Measurements from ENCODE around the gene FBXO45.
"Not testable (repeated sequence)": the region's sequence is repeated elsewhere in the genome, so short reads cannot be mapped to it uniquely, and the experiment has no call there.

The FBXO45 gene

DNA sequence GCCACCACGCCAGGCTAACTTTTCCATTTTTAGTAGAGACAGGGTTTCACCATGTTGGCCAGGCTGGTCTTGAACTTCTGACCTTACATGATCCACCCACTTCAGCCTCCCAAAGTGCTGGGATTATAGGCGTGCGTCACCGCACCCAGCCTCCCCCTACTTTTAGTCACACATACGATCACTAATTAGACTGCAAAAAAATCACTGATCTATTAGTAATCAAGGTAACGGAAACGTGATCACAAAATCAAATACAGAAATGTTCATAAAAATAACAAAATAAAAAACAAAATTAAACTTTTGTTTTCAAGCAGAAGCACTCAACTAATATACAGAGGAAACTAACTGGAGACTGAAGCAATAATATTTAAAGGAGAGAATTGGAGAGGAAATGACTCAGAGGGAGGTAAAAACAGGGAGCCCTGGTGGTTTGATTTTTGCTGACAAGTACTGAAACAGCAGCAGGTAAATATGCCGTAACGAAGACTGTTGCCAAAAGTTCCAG is 4.7 kb upstream of the FBXO45 start:
- DNase-seq (ENCODE audit: insufficient read length) (no peak), FAIRE-seq (no peak)
- TF ChIP-seq POLR2AphosphoS5 (IDR thresholded peaks at IDR 0.05; ENCODE audit: low read depth, low read length), result no peak
- TF ChIP-seq POLR2A (IDR thresholded peaks at IDR 0.05; ENCODE audit: low read depth, low read length), result no peak
- no peak for TF ChIP-seq TAF1 (IDR thresholded peaks at IDR 0.05; ENCODE audit: borderline replicate concordance, low read depth, low read length)

DNA sequence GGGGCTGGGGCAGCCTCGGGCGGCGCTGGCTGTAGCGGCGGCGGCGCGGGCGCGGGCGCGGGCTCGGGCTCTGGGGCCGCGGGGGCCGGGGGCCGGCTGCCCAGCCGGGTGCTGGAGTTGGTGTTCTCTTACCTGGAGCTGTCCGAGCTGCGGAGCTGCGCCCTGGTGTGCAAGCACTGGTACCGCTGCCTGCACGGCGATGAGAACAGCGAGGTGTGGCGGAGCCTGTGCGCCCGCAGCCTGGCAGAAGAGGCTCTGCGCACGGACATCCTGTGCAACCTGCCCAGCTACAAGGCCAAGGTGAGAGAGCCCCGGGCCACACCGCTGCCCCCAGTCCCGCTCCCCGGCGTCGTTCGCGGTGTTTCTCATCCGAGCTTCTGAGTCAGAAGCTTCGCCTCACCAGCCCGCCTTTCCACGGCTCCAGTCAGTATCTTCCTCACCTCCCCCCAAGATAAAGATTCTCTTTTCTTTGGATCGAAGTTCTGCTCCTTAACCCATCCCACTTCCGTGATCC is 600 bp downstream of the FBXO45 start:
- DNase-seq (ENCODE audit: insufficient read length) (peak; percentile 43), FAIRE-seq (peak; percentile 70)
- TF ChIP-seq POLR2AphosphoS5 (IDR thresholded peaks at IDR 0.05; ENCODE audit: low read depth, low read length), result no peak
- TF ChIP-seq TAF1 (IDR thresholded peaks at IDR 0.05; ENCODE audit: borderline replicate concordance, low read depth, low read length), result no peak
- TF ChIP-seq POLR2A (IDR thresholded peaks at IDR 0.05; ENCODE audit: low read depth, low read length), result no peak

DNA sequence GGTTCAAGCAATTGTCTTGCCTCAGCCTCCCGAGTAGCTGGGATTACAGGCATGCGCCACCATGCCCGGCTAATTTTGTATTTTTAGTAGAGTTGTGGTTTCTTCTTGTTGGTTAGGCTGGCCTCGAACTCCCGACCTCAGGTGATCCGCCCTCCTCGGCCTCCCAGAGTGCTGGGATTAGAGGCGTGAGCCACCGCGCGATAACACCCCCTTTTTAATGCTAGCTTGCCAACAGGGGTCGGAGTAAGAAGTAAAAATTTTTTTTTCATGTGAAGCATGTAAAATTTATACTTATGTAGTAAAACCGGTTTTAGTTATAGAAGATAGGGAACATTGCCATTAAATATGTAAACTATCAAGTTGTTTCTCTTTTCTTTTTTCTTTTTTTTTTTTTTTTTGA is 1.9 kb downstream of the FBXO45 start:
- not testable (repeated sequence) for FAIRE-seq; DNase-seq (ENCODE audit: insufficient read length)

DNA sequence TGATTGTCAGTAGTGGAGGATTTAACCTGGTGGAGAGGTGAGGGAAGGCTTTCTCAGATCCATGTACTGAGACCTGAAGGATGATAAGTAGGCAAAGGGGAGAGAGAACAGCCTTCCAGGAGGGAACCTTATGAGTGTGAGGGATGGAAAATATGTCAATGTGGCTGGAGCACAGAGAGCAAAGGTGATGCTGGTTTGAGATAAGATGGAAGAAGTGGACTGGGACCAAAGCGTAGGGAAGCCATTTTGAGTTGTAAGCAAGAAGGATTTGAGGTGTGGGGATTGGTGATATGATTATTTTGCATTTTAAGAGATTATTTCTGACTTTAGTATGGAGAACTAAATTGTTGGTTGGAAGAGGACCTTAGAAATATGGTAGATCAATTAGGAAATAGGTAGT is 3.9 kb downstream of the FBXO45 start:
- TF ChIP-seq TAF1 (IDR thresholded peaks at IDR 0.05; ENCODE audit: borderline replicate concordance, low read depth, low read length) (no peak), POLR2A (IDR thresholded peaks at IDR 0.05; ENCODE audit: low read depth, low read length) (no peak)
- no peak for FAIRE-seq
- no peak for DNase-seq (ENCODE audit: insufficient read length)

DNA sequence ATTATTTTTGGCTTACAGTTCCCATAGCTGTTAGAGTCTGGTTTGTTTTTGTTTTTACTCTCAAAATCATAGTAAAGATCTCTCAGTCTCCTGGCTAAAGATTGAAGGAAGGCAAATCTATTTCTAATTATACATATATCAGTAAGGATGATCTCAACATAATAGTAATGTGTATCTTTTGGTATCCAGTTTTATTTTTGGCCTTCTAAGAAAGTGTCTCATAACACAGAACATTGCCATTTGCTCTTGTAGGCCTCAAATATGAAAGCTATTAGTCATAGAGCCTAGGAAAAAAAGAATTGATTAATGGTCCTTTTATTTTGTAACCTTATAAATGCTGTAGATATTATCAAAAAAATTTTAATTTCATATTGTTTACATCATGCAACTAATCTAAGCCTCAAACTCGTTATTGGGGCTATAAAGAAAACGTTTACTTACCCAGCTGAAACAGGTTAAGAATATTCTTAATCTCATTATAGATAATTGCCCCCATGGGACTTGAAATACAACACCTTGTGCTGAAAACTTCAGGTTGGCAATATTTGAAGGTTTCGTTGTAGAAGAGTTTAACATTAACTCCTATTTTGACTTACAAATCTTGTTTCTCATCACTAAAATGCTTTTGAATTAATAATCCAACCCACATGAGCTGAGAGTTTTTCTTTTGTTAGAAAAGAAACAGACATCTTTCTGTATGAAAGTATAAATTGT is 16.7 kb downstream of the FBXO45 start:
- FAIRE-seq, result no peak
- TF ChIP-seq TAF1 (IDR thresholded peaks at IDR 0.05; ENCODE audit: borderline replicate concordance, low read depth, low read length) (no peak), POLR2AphosphoS5 (IDR thresholded peaks at IDR 0.05; ENCODE audit: low read depth, low read length) (no peak), POLR2A (IDR thresholded peaks at IDR 0.05; ENCODE audit: low read depth, low read length) (no peak)
- DNase-seq (ENCODE audit: insufficient read length), result no peak

- FAIRE-seq (no peak), DNase-seq (ENCODE audit: insufficient read length) (no peak)
- TF ChIP-seq POLR2AphosphoS5 (IDR thresholded peaks at IDR 0.05; ENCODE audit: low read depth, low read length), result no peak
- TF ChIP-seq TAF1 (IDR thresholded peaks at IDR 0.05; ENCODE audit: borderline replicate concordance, low read depth, low read length), result no peak
- TF ChIP-seq POLR2A (IDR thresholded peaks at IDR 0.05; ENCODE audit: low read depth, low read length), result no peak
Measured at GRCh38 chr3:196590279-196590678, 21.8 kb downstream of the FBXO45 start.

DNA sequence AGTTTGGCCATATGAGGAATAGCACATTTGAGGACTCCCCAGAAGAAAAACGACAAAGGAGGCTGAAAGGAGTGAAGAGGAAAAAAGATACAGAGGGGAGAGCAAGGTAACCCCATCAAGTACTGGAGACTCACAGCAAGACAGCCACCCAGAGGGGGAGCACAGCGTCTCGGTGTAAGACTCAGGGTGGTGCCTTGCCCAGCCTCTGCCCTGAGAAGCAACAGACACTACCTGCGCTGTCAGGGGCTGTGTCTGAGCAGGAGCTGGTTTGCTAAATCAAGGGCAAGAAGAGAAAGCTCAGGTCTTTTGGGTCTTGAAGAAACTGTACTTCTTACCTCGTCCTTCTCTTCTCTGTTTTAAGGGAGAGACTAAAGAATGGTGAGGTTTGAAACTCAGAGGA is 27.9 kb downstream of the FBXO45 start:
- no peak for TF ChIP-seq POLR2AphosphoS5 (IDR thresholded peaks at IDR 0.05; ENCODE audit: low read depth, low read length)
- TF ChIP-seq POLR2A (IDR thresholded peaks at IDR 0.05; ENCODE audit: low read depth, low read length), result no peak
- TF ChIP-seq TAF1 (IDR thresholded peaks at IDR 0.05; ENCODE audit: borderline replicate concordance, low read depth, low read length), result no peak

DNA sequence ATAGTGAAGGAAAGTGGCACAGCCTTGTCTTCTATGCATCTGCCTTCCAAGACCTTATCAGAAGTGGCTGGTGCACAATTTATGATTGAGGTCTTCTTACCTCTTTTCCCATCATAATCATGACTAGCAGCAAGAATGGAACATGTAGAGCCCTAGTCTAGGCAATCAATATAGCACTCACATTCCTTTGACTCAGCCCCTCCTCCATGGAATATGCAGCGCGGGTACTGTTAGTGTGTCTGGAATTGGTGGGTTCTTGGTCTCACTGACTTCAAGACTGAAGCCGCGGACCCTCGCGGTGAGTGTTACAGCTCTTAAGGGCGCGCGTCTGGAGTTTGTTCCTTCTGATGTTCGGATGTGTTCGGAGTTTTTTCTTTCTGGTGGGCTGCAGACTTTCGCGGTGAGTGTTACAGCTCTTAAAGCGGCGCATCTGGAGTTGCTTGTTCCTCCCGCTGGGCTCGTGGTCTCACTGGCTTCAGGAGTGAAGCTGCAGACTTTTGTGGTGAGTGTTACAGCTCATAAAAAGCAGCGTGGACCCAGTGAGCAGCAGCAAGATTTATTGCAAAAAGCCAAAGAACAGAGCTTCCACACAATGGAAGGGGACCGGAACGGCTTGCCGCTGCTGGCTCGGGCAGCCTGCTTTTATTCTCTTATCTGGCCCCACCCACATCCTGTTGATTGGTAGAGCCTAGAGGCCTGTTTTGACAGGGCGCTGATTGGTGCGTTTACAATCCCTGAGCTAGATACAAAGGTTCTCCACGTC is 29.7 kb downstream of the FBXO45 start:
- not testable (repeated sequence) for FAIRE-seq

More for the DNA sequence above, 27.9 kb downstream of the FBXO45 start:
- FAIRE-seq (no peak), DNase-seq (ENCODE audit: insufficient read length) (no peak)

DNA sequence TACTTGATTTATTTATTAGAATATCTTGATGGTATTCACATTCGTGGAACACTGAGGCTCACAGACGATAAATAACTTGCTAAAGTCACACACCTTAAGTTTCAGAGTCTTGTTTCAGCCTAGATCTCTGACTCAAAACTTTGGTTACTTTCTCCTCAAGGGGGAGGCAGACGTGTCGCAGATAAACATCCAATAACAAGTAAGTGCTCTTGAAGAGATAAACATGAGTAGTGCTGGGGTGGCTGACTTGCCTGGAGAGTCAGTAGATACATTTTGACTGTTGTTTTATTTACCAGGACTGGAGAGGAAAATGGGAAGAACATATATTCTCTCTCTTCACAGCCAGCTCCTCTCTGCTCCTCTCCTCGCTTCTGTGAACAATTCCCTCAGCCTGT is 31.3 kb downstream of the FBXO45 start:
- DNase-seq (ENCODE audit: insufficient read length) (no peak), FAIRE-seq (no peak)
- no peak for TF ChIP-seq POLR2AphosphoS5 (IDR thresholded peaks at IDR 0.05; ENCODE audit: low read depth, low read length)
- no peak for TF ChIP-seq TAF1 (IDR thresholded peaks at IDR 0.05; ENCODE audit: borderline replicate concordance, low read depth, low read length)
- TF ChIP-seq POLR2A (IDR thresholded peaks at IDR 0.05; ENCODE audit: low read depth, low read length), result no peak

More for the DNA sequence above, 29.7 kb downstream of the FBXO45 start:
- not testable (repeated sequence) for DNase-seq (ENCODE audit: insufficient read length)

DNA sequence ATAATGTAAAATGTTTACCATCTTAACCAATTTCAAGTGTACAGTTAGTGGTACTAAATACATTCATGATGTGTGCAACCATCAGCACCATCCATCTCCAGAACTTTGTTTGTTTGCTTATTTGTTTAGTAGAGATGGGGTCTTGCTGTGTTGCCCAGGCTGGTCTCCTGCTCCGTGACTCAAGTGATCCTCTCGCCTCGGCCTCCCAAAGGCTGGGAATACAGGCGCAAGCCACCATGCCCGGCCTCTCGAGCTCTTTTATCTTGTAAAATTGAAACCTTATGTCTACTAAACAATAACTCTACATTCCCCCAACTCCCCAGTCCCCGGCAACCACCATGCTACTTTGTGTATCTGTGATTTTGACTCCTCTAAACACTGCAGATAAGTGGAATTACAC is 31.9 kb downstream of the FBXO45 start:
- DNase-seq (ENCODE audit: insufficient read length) (no peak), FAIRE-seq (no peak)
- no peak for TF ChIP-seq POLR2A (IDR thresholded peaks at IDR 0.05; ENCODE audit: low read depth, low read length)
- no peak for TF ChIP-seq POLR2AphosphoS5 (IDR thresholded peaks at IDR 0.05; ENCODE audit: low read depth, low read length)
- TF ChIP-seq TAF1 (IDR thresholded peaks at IDR 0.05; ENCODE audit: borderline replicate concordance, low read depth, low read length), result no peak

DNA sequence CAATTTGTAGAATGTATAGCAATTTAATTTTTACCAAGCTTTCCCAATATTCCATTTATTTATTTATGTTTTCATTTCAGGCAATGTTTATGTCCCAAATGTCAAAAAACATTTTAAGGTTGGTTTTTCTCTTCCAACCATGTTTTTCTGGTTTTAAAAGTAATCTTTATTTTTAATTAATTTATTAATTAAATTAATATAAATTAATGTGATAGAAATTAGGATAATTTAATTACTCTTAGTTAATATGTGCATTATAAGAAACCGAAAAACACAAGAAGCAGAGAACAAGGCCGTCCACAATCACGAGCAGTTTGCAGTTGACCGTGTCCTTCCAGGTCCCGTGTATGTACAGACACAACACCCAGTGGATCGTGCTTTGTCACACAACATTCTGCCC is 34.2 kb downstream of the FBXO45 start:
- FAIRE-seq, result no peak
- TF ChIP-seq POLR2A (IDR thresholded peaks at IDR 0.05; ENCODE audit: low read depth, low read length) (no peak), POLR2AphosphoS5 (IDR thresholded peaks at IDR 0.05; ENCODE audit: low read depth, low read length) (no peak), TAF1 (IDR thresholded peaks at IDR 0.05; ENCODE audit: borderline replicate concordance, low read depth, low read length) (no peak)
- no peak for DNase-seq (ENCODE audit: insufficient read length)

GRCh38 chr3:196603683-196604082 is 35.2 kb downstream of the FBXO45 start:
- FAIRE-seq, result no peak
- TF ChIP-seq POLR2AphosphoS5 (IDR thresholded peaks at IDR 0.05; ENCODE audit: low read depth, low read length), result no peak
- TF ChIP-seq TAF1 (IDR thresholded peaks at IDR 0.05; ENCODE audit: borderline replicate concordance, low read depth, low read length), result no peak
- TF ChIP-seq POLR2A (IDR thresholded peaks at IDR 0.05; ENCODE audit: low read depth, low read length), result no peak
- DNase-seq (ENCODE audit: insufficient read length), result no peak

Data from GM12892 (cell line).